IMR-90 (cell line): ENCODE measurements around the gene SF3B2. TPM values are rescaled to one million over a fixed set of nuclear protein-coding genes. Genes with fewer than 3 reads are reported as not detected.

ENCODE experiments used
- polyA plus RNA-seq, 3 experiments: library from polyadenylated mRNA; depleted of rRNA; stranded (reverse); fragments of >200 nt; gene quantifications; 2 replicates each; pipeline ENCODE4 v1.2.3, GENCODE V29; 2012; ENCODE audit warnings: low replicate concordance in 1 of 3
- total RNA-seq: library from RNA; depleted of rRNA; stranded (reverse); fragments of >200 nt; gene quantifications from 2 replicates; pipeline ENCODE4 v1.2.3, GENCODE V29; 2012; rRNA removed

Gene SF3B2
- total and polyA plus RNA-seq, 2 of the 4 experiments (the other 2 are of a cell fraction), result 120 to 122 TPM

Other genes with a start within 250 kb of the SF3B2 start
- gene SNX32, start 218.4 kb upstream of the SF3B2 start, total RNA-seq, result 0.36 TPM in 1 of 2 replicates, not detected in the other
- gene SNX32, start 218.4 kb upstream of the SF3B2 start, polyA plus RNA-seq (2012; rRNA removed), result 0.69 and 0.79 TPM in 2 replicates
- gene CFL1, start 194.2 kb upstream of the SF3B2 start, total RNA-seq, result 919 and 960 TPM in 2 replicates
- 2,231 and 2,466 TPM in 2 replicates for gene CFL1, start 194.2 kb upstream of the SF3B2 start, polyA plus RNA-seq (2012; rRNA removed)
- 22.5 and 23.7 TPM in 2 replicates for gene MUS81, start 191.9 kb upstream of the SF3B2 start, total RNA-seq
- gene MUS81, start 191.9 kb upstream of the SF3B2 start, polyA plus RNA-seq (2012; rRNA removed), result 47.9 and 57.0 TPM in 2 replicates
- gene EFEMP2, start 179.6 kb upstream of the SF3B2 start, total RNA-seq, result 62.7 and 69.2 TPM in 2 replicates
- gene EFEMP2, start 179.6 kb upstream of the SF3B2 start, polyA plus RNA-seq (2012; rRNA removed), result 431 and 601 TPM in 2 replicates
- 0.18 TPM in 1 of 2 replicates, not detected in the other for gene CTSW, start 172.5 kb upstream of the SF3B2 start, total RNA-seq
- 0.07 and 0.23 TPM in 2 replicates for gene CTSW, start 172.5 kb upstream of the SF3B2 start, polyA plus RNA-seq (2012; rRNA removed)
- 119 and 182 TPM in 2 replicates for gene FIBP, start 163.9 kb upstream of the SF3B2 start, total RNA-seq
- 141 and 163 TPM in 2 replicates for gene FIBP, start 163.9 kb upstream of the SF3B2 start, polyA plus RNA-seq (2012; rRNA removed)
- gene CCDC85B, start 161.7 kb upstream of the SF3B2 start, total RNA-seq, result 17.6 and 21.9 TPM in 2 replicates
- 35.4 and 62.1 TPM in 2 replicates for gene CCDC85B, start 161.7 kb upstream of the SF3B2 start, polyA plus RNA-seq (2012; rRNA removed)
- gene FOSL1, start 152.0 kb upstream of the SF3B2 start, total RNA-seq, result 17.2 and 26.1 TPM in 2 replicates
- 97.4 and 107 TPM in 2 replicates for gene FOSL1, start 152.0 kb upstream of the SF3B2 start, polyA plus RNA-seq (2012; rRNA removed)
- 19.4 and 20.3 TPM in 2 replicates for gene C11orf68, start 133.3 kb upstream of the SF3B2 start, total RNA-seq
- 96.1 and 104 TPM in 2 replicates for gene C11orf68, start 133.3 kb upstream of the SF3B2 start, polyA plus RNA-seq (2012; rRNA removed)
- gene DRAP1, start 132.9 kb upstream of the SF3B2 start, total RNA-seq, result 237 and 339 TPM in 2 replicates
- gene DRAP1, start 132.9 kb upstream of the SF3B2 start, polyA plus RNA-seq (2012; rRNA removed), result 344 and 428 TPM in 2 replicates
- under 0.01 TPM in 1 of 2 replicates, not detected in the other for gene TSGA10IP, start 106.9 kb upstream of the SF3B2 start, total RNA-seq
- gene TSGA10IP, start 106.9 kb upstream of the SF3B2 start, polyA plus RNA-seq (2012; rRNA removed), result 0.19 and 0.21 TPM in 2 replicates
- 25.5 and 32.5 TPM in 2 replicates for gene SART1, start 90.6 kb upstream of the SF3B2 start, total RNA-seq
- gene SART1, start 90.6 kb upstream of the SF3B2 start, polyA plus RNA-seq (2012; rRNA removed), result 42.2 and 43.5 TPM in 2 replicates
- 43.0 and 62.6 TPM in 2 replicates for gene EIF1AD, start 50.2 kb upstream of the SF3B2 start, total RNA-seq
- gene EIF1AD, start 50.2 kb upstream of the SF3B2 start, polyA plus RNA-seq (2012; rRNA removed), result 30.0 and 32.5 TPM in 2 replicates
- gene BANF1, start 49.9 kb upstream of the SF3B2 start, total RNA-seq, result 35.0 and 36.6 TPM in 2 replicates
- 242 and 249 TPM in 2 replicates for gene BANF1, start 49.9 kb upstream of the SF3B2 start, polyA plus RNA-seq (2012; rRNA removed)
- 0.28 and 0.54 TPM in 2 replicates for gene CST6, start 40.4 kb upstream of the SF3B2 start, total RNA-seq
- 3.0 and 4.9 TPM in 2 replicates for gene CST6, start 40.4 kb upstream of the SF3B2 start, polyA plus RNA-seq (2012; rRNA removed)
- 0.18 and 0.28 TPM in 2 replicates for gene CATSPER1, start 25.9 kb upstream of the SF3B2 start, total RNA-seq
- 0.91 and 1.0 TPM in 2 replicates for gene CATSPER1, start 25.9 kb upstream of the SF3B2 start, polyA plus RNA-seq (2012; rRNA removed)
- not detected in 2 replicates for gene GAL3ST3, start 3.2 kb upstream of the SF3B2 start, total RNA-seq
- gene GAL3ST3, start 3.2 kb upstream of the SF3B2 start, polyA plus RNA-seq (2012; rRNA removed), result 0.19 TPM in 2 replicates
- 7.3 and 8.6 TPM in 2 replicates for gene PACS1, start 17.9 kb downstream of the SF3B2 start, total RNA-seq
- 29.0 and 32.0 TPM in 2 replicates for gene PACS1, start 17.9 kb downstream of the SF3B2 start, polyA plus RNA-seq (2012; rRNA removed)
- gene KLC2, start 205.3 kb downstream of the SF3B2 start, total RNA-seq, result 6.9 and 7.9 TPM in 2 replicates
- gene KLC2, start 205.3 kb downstream of the SF3B2 start, polyA plus RNA-seq (2012; rRNA removed), result 22.0 and 26.4 TPM in 2 replicates
- gene RAB1B, start 216.3 kb downstream of the SF3B2 start, total RNA-seq, result 76.9 and 83.7 TPM in 2 replicates
- gene RAB1B, start 216.3 kb downstream of the SF3B2 start, polyA plus RNA-seq (2012; rRNA removed), result 248 and 296 TPM in 2 replicates
- gene CNIH2, start 225.8 kb downstream of the SF3B2 start, total RNA-seq, result 0.54 and 0.83 TPM in 2 replicates
- gene CNIH2, start 225.8 kb downstream of the SF3B2 start, polyA plus RNA-seq (2012; rRNA removed), result 3.4 and 5.2 TPM in 2 replicates
- gene YIF1A, start 236.8 kb downstream of the SF3B2 start, total RNA-seq, result 128 and 134 TPM in 2 replicates
- gene YIF1A, start 236.8 kb downstream of the SF3B2 start, polyA plus RNA-seq (2012; rRNA removed), result 207 and 219 TPM in 2 replicates
- gene TMEM151A, start 239.5 kb downstream of the SF3B2 start, total RNA-seq, result not detected in 2 replicates
- 0.03 and 0.07 TPM in 2 replicates for gene TMEM151A, start 239.5 kb downstream of the SF3B2 start, polyA plus RNA-seq (2012; rRNA removed)